ENCODE data around the gene LTBP2.

LTBP2 gene

DNA sequence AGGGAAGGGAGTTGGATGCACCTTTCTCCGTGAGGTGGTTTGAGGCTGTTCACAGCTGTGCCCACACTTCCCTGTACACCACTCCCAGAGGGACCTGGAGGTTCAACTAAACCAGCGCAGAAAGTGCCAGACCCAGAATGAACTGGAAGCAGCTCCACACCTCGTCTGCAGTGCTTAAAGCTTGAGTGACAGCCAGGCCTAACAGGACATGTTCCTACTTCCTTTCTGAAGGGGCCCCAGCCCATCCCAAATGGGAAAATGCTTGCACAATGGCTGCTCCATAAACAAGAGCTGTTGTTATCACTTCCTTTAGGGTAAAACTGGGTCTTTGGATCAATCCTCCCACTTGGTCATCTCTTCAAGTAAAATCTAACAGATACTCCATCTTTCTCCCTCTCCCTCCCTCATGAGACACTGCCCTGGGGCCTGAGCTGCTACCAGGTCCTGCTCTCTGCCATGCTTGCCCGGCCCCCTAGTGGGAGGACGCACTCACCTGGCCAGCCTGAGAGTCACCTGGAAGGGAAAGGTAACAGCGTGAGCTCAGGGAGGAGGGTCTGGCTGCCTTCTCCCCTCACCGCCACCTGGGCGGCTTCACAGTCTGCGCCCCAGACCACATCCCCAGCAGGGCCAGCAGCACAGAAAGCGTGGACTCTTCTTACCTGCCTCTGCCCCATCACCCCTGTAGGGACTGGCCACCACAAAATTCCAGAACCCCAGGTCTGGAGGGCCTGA, 85.0 kb downstream of the LTBP2 start:
- DNase-seq (ENCODE audit: low read depth): no peak

DNA sequence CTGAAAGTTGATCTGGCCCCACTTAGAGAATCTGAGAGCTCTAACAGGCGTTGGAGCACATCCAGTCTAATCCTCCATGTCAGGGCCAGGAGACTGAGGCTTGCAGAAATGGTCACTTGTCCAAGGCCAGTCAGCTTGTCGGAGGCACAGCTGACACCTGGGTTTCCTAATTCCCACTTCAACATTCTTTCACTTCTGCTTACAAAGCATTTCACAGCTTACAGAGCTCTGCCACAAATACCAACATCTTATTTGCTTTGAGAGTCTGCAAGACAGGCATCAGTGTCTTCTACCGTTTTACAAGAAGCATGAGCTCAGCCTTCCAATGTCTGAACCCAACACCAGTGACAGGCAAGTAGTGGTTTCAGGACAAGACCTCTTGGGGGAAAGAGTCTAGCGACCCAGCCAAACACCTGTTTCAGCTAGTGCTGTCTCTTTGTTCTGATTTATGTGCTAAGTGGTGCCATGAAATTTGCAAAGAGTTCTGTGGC, 86.6 kb downstream of the LTBP2 start:
- DNase-seq (ENCODE audit: low read depth): no peak

DNA sequence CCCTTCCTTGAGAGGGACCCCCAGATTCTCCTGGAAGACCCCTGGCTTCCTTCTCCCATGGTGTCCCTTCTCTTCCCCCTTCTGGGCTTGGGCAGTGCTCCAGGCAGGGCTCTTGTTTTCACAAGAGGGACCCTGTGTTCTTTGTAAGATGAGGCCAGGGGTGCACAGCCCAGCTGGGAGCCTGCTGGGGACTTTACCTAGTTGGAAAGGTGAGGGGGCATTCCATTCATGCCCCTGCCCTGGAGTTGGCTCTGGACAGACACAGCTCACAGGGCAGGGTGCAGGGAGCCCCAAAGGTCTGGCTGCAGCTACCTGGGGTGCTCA, 87.3 kb downstream of the LTBP2 start:
- DNase-seq (ENCODE audit: low read depth): no peak

DNA sequence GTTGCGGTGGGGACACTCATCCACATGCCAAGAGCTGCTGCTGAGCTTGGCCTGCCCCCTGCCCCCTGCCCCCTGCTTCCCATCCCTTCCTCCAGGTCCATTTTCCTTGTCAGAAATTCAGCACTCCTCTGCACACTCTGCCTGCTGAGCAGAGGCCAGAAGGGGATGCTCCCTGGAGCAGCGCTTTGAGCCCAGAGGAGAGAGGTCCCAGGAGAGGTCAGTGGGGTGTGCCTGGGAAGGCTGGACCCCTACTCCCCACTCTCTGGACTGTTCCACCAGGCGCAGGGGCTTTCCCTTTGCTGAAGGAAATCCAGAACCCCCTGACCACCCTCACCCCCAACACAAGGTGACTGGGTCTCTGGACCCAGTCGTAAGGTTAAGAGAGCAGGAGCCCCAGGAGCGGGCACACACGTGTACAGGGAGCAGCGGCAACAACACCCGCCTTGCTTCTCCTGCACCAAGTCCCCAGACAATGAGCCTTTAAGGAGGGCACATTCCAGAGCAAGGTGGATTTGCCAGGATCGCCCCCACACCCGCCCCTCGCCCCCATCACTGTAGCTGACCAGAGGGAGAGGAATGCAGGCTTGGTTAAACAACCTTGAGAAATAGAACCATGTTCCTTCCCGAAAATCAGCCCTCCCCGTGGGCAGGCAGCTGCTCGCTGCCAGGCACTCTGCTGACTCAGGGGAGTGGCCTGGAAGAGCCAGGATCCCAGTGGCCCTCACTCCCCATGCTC, 87.8 kb downstream of the LTBP2 start:
- DNase-seq (ENCODE audit: low read depth): no peak

DNA sequence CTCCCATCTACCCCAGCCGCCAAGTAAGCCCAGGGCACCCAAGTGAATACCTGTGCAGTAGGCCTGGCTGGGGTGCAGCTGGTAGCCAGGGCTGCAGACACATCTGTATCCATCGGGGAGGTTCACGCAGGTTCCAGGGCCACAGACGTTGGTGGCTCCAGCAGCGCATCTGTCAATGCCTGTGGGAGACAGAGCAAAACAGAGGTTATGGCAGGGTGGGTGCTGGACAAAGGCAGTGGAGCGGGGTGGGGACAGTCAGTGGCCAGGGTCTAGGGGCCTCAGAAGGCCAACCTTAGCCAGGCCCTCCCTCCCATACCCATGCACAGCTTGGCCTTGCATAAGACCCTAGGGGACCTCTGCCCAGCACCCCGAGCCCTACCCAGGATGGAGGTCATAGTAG, 89.3 kb downstream of the LTBP2 start:
- DNase-seq (ENCODE audit: low read depth): no peak

DNA sequence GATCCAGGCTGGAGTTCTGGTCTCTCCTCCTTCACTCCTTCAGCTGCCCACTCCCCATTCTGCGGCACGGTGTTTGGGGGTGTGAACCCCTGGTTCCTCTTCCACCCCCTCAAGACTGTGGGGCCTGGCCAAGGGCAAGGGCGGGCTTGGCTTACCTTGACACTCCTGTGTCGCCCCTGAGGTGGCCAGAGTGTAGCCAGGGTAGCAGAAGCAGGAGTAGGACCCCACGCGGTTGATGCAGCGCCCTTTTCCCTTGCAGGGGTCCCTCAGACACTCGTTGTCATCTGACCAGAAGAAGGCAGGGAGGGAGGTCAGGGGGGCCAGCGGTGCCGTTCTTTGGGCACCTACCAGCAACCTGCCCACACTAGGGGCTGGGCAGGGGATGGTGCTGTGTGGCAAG, 90.3 kb downstream of the LTBP2 start:
- DNase-seq (ENCODE audit: low read depth): no peak

DNA sequence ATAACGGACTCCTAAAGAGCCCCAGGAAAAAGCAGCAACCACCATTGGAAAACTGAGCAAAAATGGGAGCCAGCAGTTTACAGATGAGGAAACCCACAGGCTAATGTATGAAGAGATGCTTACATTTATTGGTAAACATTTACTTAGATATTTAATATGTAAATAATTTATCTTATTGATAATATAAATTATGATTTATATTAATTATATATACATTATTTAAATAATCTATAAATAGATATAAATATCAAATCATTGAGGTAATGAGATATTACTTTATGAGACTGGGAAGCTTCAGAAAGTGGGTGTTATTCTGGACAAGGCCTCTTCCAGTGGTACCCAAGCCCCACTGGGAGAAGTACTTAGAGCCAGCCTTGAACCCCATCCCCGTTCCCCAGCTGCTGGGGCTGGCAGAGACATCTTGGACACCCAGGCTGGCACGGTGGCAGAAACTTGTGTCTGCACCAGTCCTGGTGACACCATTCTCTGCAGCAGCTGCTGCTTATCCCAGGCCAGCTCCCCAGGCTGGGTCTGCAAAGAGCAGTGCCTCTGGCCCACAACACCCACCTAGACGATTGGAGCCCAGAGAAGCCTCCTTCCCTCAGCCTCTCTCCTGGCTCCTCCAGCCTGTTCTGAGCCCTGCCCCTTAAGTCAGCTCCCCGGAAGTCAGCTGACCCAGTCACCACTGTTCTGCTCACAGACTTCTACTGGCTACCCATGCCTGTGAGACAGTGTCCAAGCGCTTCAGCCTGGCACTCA, 92.5 kb downstream of the LTBP2 start:
- DNase-seq (ENCODE audit: low read depth): no peak

DNA sequence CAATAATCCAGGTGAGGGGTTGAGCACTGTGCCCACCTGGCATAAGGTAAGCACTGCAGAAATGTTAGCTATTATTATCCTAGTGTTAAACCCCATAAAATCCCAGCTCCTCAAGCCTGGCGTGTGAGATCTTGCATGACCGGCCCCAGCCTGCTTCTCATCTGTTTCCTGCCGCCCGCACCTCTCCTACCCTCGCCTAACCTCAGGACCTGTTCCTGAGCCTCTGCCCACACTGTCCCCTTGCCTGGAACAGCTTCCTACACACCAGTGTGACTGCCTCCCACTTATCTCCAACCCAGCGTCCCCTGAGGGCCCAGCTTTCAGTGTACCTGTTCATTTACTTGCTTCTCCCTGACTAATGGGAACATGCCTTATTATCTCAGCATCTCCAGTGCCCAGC, 93.8 kb downstream of the LTBP2 start:
- DNase-seq (ENCODE audit: low read depth): no peak

DNA sequence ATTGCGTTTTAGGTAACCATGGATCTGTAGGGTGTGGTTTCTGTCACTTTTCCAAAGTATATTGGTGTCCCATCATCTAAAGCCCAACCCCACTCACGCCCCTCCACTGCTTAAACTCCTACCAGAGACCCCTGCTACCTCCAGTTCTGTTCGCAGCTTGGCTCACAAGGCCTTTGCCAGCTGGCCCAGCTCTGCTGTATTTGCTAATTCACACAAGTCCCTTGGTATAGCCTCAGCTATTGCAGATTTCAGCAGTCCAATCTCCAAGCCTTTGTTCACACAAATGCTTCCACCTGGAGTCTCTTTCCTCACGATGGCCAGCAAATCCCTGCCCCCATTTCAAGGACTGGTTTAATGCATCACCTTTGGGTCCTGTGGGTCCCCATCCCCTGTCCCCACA, 94.3 kb downstream of the LTBP2 start:
- DNase-seq (ENCODE audit: low read depth): no peak

DNA sequence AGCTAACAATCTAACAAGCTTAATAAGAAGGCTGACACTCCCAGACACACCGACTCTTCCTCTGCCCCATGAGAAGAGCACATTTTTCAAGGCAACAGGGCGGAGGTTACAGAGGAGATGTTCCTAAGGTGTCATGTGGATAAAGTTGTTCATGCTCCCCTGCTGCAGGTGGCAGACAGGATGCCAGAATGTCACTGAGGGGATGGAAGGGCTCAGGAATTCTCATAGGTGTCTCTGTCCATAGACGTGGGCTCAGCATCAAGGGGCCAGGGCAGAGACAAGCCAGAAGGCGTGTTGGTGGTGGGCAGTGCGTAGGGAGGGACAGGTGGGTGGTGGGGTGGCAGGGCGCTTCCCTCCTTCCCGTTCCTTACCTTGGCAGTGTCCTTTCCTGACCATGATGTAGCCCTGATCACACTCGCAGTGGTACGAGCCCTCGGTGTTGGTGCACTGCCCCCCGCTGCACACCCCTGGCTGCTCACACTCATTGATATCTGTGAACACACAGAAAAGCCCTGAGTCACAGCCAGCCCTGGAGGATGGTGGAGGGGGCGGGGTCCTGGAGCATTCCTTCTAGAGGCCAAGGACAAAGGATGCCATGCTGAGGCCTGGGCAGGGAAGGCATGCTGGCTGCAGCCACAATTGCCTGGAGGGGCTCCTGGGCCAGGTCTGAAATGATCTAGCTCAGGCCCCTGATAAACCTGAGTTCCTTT, 95.4 kb downstream of the LTBP2 start:
- DNase-seq (ENCODE audit: low read depth): no peak

DNA sequence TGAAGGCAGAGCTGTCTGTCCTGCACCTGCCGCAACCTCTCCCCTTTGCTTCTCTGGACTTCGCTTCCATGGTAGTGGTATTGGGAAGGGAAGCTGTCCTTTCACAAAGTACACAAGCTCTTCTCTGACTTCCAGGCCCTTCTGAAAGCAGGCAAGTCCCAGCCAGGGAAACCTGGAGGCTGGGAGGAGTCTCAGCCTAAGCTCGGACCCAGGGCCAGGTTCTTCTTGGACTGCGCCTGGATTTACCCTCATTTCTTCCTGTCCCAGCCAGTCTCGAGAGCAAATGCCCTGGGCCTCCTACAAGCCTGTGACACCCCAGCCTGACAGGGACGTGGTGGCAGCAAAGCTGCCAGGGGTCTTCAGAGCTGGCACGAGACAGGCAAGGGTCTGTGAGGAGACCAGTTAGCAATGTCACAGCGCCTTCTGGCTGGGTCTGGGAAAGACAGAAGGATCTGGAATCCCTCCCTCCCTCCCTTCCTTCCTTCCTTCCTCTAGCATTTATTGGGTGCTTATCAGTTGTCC, 96.1 kb downstream of the LTBP2 start:
- DNase-seq (ENCODE audit: low read depth): no peak

DNA sequence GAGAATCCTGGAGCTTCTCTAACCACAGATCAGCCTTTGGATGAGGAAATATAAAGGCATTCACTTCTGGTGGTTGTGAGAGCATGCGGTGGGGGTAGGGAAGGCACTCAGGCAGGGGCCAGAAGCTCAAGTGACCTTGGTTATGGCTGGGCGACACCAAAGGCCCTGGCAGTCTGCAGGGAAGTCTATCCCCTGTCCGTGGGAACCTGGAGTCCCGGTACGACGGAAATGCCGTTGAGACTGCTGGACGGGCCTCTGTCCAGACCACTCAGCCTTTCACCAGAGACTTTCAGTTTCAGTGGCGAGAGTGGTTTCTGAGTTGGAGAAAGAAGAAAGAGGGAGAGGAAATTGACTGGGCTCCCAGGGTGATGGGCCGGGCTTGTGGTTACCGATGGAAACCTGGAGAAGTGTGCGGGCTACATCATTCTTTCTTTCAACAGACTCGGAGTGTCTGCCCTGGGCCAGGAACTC, 97.5 kb downstream of the LTBP2 start:
- DNase-seq (ENCODE audit: low read depth): no peak

DNA sequence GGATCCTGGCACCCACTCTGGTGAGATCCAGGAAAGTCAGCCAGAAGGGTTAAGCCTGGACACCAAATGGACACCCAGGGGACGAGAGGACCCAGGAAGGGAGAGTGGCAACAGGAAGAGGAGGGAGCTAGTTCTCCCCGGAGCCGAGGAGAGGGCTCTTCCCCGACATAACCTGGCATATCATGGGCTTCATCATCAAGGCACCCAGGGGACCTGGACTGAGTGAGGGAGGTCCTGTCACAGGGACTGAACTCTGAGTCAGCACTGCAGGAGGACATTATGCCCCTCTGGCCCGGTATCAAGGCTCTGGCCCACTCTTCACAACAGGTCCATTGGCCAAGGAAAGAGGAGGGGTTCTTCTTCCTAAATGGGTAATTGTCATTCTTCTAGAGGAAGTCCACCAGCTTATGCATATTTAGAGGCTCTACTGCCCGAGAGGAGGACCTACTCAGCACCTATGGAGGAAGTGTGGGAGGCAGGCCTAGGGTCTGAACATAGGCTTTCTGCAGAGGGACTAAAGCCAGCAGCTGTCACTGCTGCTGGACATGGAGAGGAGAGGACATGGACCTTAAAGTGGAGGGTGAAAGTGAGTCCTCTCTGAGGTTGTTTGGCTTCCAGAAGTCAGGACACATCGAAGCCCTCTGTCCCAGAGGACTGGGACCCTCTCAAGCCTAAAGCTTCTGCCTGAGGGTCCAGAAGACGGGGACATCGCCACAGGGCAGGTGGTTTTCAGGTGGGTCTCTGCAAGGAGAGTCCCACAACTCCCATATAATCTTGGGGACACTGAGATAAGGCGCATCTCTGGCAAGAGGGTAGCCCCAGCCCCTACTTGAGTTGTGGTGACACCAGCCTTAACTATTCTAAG, 99.8 kb downstream of the LTBP2 start:
- DNase-seq (ENCODE audit: low read depth): no peak

DNA sequence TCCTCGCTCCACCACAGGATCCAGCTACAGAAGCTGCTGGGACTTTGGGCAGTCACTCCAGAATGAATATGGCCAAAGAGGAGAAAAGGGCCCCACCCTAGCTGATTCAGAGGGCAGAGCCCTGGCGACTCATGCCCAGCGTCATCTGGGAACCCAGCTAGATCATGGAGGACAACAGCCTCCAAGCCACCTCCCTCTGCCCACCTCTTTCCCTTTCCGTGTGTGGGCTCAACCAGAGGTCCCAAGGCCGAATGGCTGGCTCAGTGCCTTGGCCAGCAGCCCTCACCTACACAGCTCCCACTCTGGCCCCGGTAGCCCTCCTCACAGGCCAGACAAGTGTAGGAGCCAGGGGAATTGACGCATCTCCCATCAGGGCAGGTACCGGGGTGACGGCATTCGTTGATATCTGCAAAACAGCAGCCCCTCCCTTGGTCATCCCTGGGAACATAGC, 101.1 kb downstream of the LTBP2 start:
- DNase-seq (ENCODE audit: low read depth): no peak

DNA sequence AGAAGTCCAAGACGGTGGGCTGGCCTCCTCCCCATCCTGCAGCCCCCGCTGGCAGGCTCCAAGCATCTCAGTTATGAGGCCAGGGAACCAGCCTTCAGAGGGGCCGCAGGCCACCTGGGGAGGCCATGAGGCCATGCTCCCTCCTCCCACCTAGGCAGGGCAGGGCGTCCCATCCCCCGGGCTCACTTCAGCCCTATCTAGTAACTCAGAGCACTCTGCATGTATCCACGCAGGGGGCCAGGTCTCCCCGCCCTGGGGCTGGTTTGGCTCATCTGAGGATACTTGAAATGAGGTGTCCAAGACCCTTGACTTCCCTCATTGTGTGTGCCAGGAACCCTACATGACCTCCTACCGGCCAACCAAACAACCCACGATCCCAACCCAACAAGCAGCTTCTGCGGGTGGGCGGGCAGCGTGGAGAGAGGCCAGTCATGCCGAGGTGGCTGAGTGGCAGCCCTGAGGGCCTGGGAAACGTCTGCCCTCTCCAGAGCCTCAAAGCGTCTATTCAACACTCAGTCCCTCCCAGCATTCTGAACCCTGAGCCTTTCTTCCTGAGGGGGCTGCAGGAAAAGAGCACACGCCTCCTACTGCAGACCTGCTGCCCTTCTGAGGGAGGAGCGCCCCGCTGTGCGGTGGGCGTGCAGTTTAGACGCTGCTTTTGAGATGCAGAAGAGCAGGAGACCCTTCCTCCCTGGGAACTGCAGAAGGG, 101.7 kb downstream of the LTBP2 start:
- DNase-seq (ENCODE audit: low read depth): no peak

DNA sequence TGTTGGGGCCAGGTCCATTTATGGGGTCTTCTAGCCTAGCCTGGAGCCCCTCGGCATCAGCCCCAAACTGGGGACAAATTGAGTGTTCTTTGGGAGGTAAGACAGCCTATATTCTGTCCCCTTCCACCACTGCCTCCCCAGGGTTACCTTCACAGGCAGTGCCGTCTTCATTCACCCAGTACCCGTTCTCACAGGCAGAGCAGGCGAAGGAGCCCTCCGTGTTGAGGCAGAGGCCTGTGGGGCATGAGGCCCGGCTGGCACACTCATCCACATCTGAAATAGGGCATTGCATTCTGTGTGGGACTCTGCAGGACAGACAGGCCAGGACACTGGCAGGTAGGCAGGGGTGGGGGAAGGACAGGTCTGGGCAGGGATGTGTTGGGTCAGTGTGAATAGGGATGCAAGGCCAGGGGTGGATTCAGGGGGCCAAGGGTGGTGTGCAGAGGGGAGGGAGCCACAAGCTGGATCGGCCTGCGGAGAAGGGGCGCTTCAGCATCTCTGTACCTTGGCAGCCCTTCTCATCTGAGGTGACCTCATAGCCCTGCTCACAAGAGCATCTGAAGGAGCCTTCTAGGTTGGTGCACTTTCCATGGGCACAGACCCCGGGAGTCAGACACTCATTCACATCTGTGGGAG, 102.3 kb downstream of the LTBP2 start:
- no peak for DNase-seq (ENCODE audit: low read depth)

DNA sequence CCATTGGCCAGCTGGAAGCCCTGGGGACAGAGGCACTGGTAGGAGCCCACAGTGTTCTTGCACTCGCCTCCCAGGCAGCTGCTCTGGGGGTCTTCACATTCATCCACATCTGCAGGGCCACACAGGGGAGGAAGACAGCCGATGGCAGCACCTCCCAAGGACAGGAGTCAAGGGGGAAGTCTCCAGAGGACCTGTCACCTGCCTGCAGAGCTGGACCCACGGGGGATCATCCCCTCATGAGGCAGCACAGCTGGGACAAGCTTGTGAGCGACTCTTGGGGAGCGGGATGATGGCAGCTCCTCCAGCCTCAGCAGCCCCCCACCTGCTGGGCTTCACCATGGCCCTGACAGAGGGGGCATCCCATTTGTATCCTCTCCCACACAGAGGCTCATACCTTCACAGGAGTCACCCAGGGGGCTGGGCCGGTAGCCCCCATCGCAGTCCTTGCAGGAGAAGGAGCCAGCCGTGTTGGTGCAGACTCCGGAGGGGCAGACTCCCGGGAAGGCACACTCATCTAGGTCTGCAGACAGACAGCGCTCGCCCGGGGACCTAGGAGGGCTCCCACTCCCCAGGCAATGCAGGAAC, 103.1 kb downstream of the LTBP2 start:
- no peak for DNase-seq (ENCODE audit: low read depth)

DNA sequence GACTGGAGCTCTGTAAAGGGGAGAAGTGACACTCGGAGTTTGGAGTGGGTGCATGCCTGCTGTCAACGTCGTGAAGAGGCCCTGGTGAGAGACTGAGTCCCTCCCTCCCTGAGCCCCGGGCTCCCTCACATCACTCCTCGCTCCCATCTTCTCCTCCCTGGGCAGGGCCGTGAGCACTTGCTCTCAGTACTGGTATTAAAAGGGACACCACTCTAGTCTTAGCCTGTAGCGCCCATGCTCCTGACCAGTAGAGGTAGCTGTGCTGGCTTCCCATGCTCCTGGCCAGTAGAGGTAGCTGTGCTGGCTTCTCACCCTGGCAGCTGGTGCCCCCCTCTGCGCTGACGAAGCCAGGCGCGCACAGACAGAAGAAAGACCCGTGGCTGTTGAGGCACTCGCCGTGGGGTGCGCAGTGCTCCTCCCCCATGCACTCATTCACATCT, 103.7 kb downstream of the LTBP2 start:
- no peak for DNase-seq (ENCODE audit: low read depth)

DNA sequence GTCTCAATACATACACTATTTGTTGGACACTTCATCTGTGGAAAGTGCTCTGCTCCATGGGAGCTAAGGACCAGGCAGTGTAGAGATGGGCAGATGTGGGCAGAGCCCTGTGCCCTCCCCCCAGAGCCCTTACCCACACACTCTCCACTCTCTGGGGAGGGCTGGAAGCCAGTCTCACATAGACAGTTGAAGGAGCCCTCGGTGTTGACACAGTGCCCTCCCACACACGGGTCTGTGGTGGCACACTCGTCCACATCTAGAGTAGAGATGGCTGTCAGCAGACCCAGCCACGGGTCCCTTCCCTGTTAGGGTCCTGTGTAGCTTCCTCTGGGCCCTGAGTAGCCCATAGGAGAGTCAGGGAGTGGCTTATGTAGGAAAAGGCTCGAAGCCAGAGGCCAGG, 104.2 kb downstream of the LTBP2 start:
- no peak for DNase-seq (ENCODE audit: low read depth)

Data from activated T-helper 9 cell treated with anti-CD3 and anti-CD28 coated beads, Interleukin-2, amount 50 U/mL, for 16 hours (primary cell).